NCI-H345 (cell line): ENCODE measurements around the gene PPP1R3D.
"Not testable (repeated sequence)": the region's sequence is repeated elsewhere in the genome, so short reads cannot be mapped to it uniquely, and the experiment has no call there.

ENCODE experiments used
- DNase-seq: peaks from one replicate; lab custom pipeline; 2025; lab: John Stamatoyannopoulos, UW

Gene PPP1R3D

GRCh38 chr20:59940129-59940955 lies at the start of gene PPP1R3D, which contains the start of gene FAM217B:
PPP1R3D (minus strand) TSS chr20:59940305; CDS start chr20:59939931, 374 bp downstream.
FAM217B (plus strand) TSS chr20:59940389; CDS start chr20:59943944, 3,555 bp downstream.
- DNase-seq: peak; percentile 89

- no peak for DNase-seq
Measured at GRCh38 chr20:59988141-59988540, 48.0 kb upstream of the PPP1R3D start.

GRCh38 chr20:59987135-59987534 lies 47.0 kb upstream of the PPP1R3D start:
- DNase-seq: no peak

- DNase-seq: no peak
Measured at GRCh38 chr20:59985864-59986263, 45.8 kb upstream of the PPP1R3D start.

GRCh38 chr20:59985164-59985563 lies 45.1 kb upstream of the PPP1R3D start:
- DNase-seq: no peak

- DNase-seq: no peak
Measured at GRCh38 chr20:59984541-59984940, 44.4 kb upstream of the PPP1R3D start.

- no peak for DNase-seq
Measured at GRCh38 chr20:59983076-59983475, 43.0 kb upstream of the PPP1R3D start.

- no peak for DNase-seq
Measured at GRCh38 chr20:59977086-59977485, 37.0 kb upstream of the PPP1R3D start.

GRCh38 chr20:59976156-59976782 lies 36.2 kb upstream of the PPP1R3D start:
- no peak for DNase-seq

GRCh38 chr20:59972037-59972801 lies 32.1 kb upstream of the PPP1R3D start:
- DNase-seq: no peak

- no peak for DNase-seq
Measured at GRCh38 chr20:59971428-59971827, 31.3 kb upstream of the PPP1R3D start.

GRCh38 chr20:59966428-59966827 lies 26.3 kb upstream of the PPP1R3D start:
- DNase-seq: no peak

- no peak for DNase-seq
Measured at GRCh38 chr20:59962155-59962554, 22.1 kb upstream of the PPP1R3D start.

GRCh38 chr20:59961423-59961822 lies 21.3 kb upstream of the PPP1R3D start:
- no peak for DNase-seq

GRCh38 chr20:59958626-59959025 lies 18.5 kb upstream of the PPP1R3D start:
- DNase-seq: no peak

- no peak for DNase-seq
Measured at GRCh38 chr20:59958123-59958522, 18.0 kb upstream of the PPP1R3D start, which contains the start of gene CDH26. CDH26 (plus strand) TSS chr20:59958423; CDS start chr20:59958727, 304 bp downstream.

- DNase-seq: not testable (repeated sequence)
Measured at GRCh38 chr20:59957568-59957967, 17.5 kb upstream of the PPP1R3D start.

- DNase-seq: no peak
Measured at GRCh38 chr20:59955131-59955796, 15.2 kb upstream of the PPP1R3D start.

- no peak for DNase-seq
Measured at GRCh38 chr20:59954718-59955117, 14.6 kb upstream of the PPP1R3D start.

GRCh38 chr20:59949911-59950310 lies 9.8 kb upstream of the PPP1R3D start:
- no peak for DNase-seq

GRCh38 chr20:59948828-59949720 lies 9.0 kb upstream of the PPP1R3D start:
- DNase-seq: peak; percentile 18
